ENCODE results near the gene PIP4K2A.
"Not testable (repeated sequence)": the region's sequence is repeated elsewhere in the genome, so short reads cannot be mapped to it uniquely, and the experiment has no call there.

The PIP4K2A gene

DNA sequence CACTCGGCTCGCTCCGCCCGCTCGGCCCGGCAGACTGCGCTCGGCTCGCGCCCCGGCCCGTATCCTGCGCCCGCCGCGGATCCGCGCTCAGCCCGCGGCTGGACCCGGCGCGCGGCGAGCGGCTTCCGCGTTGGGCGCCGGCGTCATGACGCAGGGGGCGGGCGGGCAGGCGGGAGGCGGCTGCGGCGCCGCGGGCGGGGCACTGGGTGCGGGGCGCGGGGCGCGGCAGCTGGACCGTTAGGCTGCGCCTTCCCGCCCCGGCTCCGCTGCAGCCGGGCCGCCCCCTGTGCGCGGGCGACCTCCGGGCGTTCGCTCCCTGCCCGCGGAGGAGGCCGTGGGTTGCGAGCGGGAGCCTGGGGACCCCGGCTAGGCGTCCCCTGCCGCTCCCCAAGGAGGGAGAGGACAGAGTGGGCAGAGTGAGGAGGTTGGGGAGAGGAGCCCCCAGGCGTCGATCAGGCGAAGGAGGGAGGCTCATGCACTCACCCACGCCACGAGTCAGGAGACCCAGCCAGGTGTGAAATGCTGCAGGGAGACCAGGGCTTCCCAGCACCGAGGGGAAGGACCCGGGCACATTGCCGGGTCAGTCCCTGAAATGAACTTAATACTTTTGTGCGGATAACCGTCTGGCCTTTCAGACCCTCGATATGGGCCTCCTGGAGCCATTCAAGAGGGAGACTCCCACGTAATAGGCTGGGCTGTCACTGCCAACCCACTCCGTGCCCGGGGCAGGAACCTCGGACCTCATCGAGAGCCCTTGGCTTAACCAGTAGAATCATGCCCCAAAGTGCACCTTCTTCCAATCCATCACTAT, at the start of gene PIP4K2A:
PIP4K2A (minus strand) TSS at position 100 of the 811 bp plus-strand sequence. CDS start 252 bp downstream, outside the sequence.
- peak; percentile 53 for DNase-seq

DNA sequence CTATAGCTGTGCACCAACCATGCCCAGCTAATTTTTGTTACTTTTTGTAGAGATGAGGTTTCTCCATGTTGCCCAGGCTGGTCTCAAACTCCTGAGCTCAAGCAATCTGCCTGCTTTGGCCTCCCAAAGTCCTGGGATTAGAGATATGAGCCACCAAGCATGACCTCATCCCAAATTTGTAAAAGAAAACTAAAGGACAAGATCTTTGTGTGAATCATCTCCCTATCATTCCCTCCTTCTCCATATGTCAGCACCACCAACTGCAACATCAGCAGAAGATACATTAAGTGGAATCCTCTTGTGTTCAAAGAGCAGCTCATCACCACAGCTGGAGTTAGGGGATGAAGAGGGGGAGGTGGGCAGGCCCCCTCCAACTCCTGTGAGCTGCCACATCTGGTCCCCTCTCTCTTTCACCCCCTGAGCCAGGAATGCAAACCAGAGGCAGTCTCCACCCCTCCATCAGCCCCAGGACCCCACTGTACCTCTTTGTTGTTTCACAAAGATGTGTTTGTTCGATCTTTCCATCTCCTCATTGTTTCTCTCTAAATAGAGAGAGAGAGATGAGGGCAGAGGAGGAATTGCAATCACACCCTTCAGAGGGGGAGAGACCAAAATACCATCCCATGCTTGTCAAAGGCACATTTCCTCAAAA, 47.3 kb upstream of the PIP4K2A start:
- no peak for DNase-seq

DNA sequence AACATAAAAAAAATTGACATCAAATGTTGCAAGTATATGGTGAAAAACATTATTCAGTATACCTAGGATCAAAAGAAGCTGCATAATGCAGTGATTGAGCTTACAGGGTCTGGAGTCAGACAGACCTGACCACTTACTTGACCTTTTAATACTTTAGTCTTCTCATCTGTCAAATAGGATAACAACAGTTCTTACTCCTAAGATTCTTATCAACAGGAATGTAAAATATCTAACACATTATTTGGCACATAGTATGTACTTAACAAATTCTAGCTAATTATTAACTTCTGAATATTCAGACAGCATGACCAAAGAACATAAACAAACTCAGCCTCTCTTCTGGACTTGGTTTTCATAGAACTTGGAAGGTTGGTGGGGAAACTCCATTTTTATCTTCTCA, 45.6 kb upstream of the PIP4K2A start:
- DNase-seq = no peak

DNA sequence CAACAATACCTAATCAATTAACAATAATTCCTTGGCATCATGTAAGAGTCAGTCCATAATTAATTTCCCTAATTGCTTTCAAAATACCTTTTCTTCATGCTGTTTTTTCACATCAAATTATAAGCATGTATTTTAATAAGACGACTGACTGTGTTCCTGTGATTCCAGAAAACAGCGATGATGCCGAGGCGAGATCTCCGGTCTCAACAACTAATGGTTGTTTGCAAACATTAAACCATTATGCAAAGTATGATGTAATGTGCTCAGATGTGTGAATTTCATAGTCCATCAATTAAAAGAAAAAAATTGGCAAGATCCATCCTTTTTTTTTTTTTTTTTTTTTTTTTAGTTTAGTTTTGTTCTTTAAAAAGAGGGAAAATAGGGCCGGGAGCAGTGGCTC, 44.5 kb upstream of the PIP4K2A start:
- DNase-seq = no peak

DNA sequence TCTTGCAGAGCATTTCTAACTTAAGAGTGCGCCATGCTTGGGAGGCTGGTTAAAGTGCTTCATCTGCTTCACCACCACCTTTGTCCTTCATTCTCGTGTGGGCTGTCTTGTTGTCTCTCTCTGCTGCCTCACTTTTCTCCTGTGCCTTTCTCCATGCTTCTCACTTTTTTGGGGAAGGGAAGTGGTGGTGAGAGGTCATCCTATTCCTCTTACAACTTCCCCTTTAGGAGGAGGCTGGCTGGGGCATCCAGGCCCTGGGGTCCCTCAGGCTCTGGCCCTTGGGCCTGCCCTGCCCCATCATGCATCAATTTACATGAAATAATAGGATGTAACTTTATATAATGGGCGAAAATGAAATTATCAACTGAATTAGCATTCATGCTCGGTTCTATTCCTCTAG, 39.9 kb upstream of the PIP4K2A start:
- no peak for DNase-seq

DNA sequence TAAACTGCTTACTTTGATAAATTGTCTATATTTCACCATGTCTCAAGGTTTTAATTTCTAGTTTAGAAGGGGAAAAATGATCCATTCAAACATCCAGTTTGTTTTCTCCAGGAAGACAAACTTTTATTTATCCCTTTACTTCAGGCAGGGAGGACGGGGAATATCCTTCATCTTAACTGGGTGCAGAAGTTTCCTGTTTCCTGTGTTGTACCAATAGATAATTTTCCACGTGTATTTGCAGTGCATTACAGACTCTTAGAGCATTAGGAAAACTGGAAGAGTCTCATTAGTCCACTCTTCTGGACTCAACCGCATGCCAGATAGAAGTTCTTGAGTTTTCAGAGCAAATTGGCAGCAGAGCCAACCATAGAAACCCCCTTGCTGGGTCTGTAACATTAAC, 39.4 kb upstream of the PIP4K2A start:
- DNase-seq = no peak

DNA sequence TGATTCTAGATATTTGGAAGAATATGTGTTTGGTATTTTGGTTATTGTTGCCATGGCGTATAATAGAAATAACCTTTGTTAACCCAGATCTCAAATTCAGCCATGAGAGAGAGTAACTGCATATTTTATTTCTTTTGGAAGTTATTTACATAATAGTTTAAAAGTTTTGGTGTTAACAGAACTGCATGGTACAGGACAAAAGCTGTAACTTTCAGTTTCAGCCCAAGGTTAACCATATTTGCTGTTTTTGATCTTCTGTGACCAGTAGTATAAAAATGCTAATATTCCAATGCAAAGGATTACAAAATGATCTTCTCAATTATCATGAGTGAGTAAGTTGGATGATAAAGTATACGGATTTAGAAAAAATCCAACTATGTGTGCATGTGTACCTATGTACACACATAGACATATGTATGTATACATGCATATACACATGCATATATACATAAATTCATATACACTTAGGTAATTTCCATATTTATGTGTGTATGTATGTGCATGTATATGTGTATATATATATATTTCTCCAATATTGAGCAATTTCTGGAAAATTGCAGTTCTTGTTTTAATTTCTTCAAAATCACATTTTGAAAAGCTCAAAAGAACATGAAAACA, 38.0 kb upstream of the PIP4K2A start:
- DNase-seq = no peak

DNA sequence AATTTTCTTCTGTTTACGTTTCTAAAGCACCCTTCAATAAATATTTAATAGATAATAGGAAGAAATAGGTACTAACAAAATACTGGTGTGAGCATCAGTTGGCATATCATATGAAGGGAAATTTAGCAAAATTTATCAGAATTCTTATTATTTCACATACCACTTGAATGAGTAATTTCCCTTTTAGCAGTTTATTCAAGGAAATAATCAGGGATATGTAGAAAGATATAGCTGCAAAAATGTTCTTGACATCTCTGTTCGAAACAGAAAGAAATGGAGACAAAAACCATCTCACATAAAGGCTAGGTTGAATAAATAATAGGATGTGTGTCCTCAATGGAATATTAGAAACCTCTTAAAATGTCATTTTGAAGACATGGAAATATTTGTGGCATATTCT, 35.8 kb upstream of the PIP4K2A start:
- DNase-seq = no peak

DNA sequence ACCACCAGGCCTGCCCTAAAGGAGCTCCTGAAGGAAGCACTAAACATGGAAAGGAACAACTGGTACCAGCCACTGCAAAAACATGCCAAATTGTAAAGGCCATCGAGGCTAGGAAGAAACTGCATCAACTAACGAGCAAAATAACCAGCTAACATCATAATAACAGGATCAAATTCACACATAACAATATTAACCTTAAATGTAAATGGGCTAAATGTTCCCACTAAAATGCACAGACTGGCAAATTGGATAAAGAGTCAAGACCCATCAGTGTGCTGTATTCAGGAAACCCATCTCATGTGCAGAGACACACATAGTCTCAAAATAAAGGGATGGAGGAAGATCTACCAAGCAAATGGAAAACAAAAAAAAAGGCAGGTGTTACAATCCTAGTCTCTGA, 30.5 kb upstream of the PIP4K2A start:
- DNase-seq = not testable (repeated sequence)

DNA sequence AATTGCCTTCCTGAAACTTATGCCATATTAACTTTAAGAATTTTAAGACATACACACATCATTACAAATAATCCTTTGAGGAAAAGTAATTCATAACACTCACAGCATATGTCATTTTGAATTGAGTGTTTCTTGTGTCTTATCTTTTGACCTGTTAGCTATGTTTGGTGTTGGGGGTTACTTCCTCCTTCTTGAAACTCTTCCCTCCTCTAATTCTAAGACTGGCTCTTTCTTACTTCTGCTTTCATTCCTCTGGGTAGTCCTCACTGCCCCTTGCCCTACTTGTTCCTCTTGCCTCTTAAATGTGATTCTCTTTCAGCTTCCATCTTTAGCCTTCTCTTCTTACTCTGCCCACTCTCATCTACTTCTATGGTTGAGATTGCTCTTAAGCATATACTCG, 28.3 kb upstream of the PIP4K2A start:
- peak; percentile 52 for DNase-seq

DNA sequence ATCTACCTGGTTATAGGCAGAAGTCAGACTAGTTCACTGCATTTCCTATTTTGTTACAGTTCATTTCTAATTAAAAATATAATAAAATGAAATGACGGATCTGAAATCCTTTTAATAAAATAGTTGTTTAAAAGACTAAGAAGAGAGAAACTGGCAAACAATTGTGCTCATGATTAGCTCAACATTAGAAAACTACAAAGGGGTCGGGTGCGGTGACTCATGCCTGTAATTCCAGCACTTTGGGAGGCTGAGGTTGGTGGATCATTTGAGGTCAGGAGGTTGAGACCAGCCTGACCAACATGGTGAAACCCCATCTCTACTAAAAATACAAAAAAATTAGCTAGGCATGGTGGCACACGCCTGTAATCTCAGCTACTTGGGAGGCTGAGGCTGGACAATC, 27.3 kb upstream of the PIP4K2A start:
- not testable (repeated sequence) for DNase-seq

DNA sequence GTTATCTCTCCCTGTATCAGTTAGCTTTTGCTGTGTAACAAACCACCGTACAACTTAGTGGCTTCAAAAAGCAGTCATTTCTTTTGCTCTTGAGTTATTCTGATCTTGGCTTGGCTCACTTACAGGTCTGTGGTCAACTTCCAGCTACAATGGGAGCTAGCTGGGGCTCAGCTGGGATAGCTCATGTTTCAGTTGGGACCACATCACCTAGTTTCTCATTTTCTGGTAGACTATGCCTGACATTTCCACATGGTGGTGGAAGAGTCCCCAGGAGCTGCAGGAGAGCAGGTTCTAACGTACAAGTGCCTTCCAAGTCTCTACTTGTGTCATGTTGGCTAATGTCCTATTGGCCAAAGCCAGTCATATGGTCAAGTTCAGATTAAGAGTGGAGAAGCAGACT, 25.8 kb upstream of the PIP4K2A start:
- DNase-seq = no peak

DNA sequence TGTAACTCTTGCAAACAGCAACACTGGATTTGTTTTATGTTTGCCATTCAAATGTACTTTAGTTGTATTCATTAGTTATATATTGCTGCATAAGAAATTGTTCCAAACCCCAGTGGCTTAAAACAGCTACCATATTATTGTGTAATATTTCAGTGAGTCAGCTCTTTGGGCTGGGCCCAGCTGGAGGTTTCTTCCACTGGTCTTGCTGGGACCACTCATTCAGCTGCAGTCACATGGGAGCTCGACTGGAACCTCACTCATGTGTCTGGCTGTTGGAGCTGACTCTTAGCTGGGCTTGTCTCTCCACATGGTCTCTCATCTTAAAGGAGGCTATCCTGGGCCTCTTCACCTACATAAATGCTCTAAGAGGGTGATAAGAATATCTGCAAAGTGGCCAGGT, 23.2 kb upstream of the PIP4K2A start:
- DNase-seq = no peak

DNA sequence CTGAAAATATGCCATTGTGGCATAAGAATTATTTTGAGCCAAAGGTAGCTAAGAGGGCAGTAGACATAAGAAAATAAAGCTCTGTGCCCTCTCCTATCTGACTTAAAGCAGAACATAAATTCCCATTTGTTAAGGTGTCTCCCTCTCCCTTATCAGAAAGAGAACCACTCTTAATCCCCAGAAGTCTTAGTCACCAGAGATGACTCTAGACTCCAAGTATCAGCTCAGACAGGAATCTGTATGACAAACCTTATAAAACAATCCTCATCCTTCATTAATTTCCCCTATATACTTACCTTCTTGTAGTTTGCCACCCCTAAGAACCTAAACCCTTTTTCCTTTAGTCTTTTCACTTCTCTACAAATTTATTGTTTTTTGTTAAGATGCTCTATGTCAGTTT, 21.8 kb upstream of the PIP4K2A start:
- no peak for DNase-seq

DNA sequence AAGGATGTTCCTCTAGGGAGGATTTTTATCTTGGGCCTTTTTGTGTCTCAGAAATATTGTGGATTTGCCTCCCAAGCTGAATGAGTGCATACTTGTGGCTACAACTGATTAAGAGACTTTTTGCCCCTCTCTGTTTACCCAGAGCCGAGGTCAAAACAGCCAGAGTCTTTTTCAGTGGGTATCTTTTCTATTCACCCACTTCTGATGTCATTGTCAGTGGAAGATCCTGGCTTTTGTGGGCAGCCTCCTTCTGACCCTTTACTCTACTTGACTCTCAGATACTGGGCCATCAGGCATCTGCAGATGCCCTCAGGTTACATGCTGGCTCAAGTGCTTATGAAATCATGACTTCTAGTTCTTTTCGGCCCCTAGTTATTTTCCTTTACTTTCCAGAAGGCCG, 19.6 kb upstream of the PIP4K2A start:
- DNase-seq = no peak

DNA sequence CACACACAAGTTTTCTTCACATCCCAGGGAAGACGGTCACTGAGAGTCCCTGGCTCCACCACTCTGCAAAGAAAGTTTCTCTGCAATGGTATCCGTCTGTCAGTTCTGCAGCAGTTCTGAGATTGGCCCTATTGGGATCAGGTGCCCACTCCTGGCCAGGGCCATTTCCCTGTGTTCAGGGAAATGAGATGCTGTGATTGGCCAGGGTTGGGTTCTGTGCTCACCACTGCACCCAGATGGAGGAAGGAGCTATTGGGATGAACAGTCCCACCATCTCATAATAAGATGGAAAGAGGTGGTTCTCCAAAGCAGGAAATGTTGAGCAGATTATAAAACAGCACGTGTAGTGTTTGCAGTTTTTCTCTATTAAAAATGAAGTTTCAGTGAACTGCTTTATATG, 13.3 kb upstream of the PIP4K2A start:
- DNase-seq = no peak

DNA sequence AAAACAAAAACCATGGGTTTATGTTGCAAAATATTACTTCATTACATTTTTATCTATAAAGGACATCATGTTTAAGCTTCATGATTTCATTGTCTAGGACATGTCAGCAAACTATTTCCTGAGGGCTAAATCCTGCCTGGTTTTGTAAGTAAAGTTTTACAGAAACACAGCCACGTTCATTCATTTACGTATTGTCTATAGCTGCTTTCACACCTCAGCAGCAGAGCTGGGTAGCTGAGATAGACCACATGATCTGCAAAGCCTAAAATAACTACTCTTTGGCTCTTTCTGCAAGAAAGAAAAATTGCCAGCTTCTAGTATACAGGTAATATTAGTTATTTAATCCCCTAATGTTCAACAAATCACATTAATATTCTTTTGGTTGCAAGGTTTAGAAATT, 12.7 kb upstream of the PIP4K2A start:
- no peak for DNase-seq

DNA sequence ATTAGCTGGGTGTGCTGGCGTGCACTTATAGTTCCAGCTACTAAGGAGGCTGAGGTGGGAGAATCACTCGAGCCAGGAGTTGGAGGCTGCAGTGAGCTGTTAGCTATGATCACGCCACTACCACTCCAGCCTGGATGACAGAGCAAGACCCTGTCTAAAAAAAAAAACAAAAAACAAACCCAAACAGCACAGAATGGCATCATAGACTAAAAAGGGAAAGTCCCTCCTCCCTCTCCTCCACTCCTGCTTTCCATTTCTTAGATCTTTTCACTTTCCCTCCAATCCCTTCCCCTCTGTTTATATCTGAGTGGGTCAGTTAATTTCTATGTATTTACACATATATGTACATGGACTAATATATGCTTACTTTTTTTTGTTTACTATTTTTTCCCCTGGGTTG, 10.4 kb upstream of the PIP4K2A start:
- no peak for DNase-seq

DNA sequence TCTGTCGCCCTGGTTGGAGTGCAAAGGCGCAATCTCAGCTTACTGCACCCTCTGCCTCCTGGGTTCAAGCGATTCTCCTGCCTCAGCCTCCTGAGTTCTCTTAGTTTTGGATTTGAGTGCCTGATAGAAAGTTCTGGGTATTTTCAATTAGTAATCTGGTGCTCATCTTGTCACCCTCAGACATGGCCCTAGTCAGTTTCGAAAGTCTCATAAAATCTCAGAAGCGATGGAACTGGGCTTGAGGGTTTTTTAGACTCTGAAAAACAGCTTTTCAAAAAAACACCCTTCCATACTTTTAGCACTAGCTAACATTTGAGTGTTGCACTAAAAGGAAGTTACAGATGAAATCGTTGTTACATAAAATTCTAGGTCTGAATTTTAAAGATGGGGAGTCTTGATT, 9.4 kb upstream of the PIP4K2A start:
- DNase-seq = no peak

DNA sequence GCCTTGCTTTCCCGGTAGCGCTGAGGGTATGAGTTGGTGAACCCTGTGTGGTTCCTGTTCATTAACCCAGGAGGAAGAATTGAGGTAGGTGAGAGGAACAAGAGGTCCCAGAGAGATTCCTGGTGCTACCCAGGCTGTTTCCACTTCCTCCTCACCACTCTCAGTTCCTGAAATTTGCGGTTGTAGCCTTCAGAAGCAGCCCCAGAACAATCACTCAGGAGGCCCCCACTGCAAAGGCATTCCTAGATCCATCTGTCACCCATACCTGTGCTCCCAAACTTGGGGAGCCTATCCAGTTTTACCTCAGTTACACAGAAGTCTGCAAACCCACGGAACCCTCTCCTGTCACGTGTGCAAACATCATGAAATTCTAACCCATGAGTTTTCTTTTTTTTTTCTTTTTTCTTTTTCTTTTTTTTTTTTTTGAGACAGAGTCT, 9.0 kb upstream of the PIP4K2A start:
- peak; percentile 14 for DNase-seq

DNA sequence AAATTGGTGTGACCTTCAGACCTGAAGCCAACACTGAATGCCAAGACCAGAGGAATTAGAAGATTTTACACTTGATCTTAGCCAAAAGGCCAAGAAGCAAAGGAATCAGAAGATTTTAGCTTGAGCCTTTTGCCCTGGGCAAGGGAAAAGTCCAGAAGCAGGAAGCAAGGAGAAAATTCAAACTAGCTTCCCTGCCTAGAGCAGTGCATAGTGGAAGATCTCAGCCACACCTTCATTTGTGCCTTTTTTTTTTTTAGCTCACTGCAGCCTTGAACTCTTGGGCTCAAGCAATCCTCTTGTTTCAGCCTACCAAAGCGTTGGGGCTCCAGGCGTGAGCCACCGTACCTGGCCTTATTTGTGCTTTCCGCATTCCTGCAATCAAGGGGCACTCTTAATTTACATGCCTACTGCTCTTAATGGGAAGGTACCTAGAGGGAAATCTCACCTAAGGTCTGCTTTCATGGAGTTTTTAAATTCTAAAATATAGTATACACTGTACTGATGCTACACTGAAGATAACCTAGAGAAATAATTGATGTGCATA, 8.3 kb upstream of the PIP4K2A start:
- DNase-seq = no peak

DNA sequence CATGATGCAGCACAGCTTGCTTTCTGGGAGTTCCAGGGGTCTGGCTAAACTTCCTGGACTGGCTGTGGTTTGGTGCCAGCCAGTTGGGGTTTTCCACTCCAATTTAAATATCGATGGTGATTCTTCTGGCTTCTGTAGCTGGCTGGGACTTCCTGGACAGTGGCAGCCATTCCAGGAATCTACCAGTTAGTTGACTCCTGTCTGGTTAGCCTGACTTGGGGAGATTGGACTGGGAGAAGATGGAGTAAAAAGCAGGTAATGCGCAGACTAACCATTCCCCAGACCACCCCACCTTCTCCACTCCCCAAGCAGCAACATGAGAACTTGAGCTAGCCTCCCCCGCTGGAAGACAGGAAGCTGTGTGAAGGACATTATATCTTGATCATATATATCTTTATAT, 6.3 kb upstream of the PIP4K2A start:
- no peak for DNase-seq

DNA sequence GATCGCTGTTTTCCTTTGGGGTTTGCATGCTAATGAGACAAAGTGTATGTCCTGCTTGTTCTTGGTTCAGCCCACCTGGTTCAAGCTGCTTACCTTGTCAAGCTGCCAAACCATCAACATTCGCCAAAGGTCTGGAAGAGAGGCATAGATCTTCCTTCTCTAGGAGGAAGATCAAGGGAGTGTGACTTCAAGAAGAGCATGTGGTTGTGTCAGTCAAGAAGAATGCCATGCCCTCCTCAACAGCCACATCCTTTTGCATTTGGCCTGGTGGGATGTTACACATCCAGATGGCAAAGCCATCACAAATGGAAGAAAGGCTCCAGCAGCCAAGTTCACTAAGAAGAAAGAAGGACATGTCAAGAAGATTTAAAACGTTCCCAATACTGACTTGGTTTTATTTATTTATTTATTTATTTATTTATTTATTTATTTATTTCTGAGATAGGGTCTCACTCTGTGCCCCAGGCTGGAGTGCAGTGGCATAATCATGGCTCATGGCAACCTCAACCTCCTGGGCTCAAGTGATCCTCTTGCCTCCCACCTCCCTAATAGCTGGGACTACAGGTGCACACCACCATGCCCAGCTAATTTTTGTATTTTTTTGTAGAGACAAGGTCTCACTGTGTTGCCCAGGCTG, 5.1 kb upstream of the PIP4K2A start:
- no peak for DNase-seq
